ENCODE measurements around the gene PPP2R5C. TPM values are rescaled to one million over a fixed set of nuclear protein-coding genes. Genes with fewer than 3 reads are reported as not detected.

The PPP2R5C gene
- total RNA-seq, 4 donors from 2014 or later, result 63.3 to 113 (median 75.9) TPM

- Histone ChIP-seq H3K4me3 (no peak overlapping the region), H3K27ac (no peak overlapping the region), H3K4me1 (peaks cover 0 to 27% (median 9%) of the 10 kb centered on the region in 4 donors), H3K9me3 (no peaks in the 10 kb centered on the region), H3K36me3 (peaks cover 0 to 19% (median 0%) of the 10 kb centered on the region in 3 donors), H3K27me3 (no peaks in the 10 kb centered on the region)
- no peak for DNase-seq (ENCODE audit: low spot score in 2 of 2)
- 81 to 87% methylated on average over 17 of the region's 17 CpGs for WGBS, 2 donors
- no peak for TF ChIP-seq EP300 (IDR thresholded peaks at IDR 0.05)
- TF ChIP-seq, protein P1, sequence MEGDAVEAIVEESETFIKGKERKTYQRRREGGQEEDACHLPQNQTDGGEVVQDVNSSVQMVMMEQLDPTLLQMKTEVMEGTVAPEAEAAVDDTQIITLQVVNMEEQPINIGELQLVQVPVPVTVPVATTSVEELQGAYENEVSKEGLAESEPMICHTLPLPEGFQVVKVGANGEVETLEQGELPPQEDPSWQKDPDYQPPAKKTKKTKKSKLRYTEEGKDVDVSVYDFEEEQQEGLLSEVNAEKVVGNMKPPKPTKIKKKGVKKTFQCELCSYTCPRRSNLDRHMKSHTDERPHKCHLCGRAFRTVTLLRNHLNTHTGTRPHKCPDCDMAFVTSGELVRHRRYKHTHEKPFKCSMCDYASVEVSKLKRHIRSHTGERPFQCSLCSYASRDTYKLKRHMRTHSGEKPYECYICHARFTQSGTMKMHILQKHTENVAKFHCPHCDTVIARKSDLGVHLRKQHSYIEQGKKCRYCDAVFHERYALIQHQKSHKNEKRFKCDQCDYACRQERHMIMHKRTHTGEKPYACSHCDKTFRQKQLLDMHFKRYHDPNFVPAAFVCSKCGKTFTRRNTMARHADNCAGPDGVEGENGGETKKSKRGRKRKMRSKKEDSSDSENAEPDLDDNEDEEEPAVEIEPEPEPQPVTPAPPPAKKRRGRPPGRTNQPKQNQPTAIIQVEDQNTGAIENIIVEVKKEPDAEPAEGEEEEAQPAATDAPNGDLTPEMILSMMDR (IDR thresholded peaks at IDR 0.05), result no peak
- no peak for TF ChIP-seq POLR2A (IDR thresholded peaks at IDR 0.05)
Observed at GRCh38 chr14:101858791-101859537, 97.5 kb downstream of the PPP2R5C start.

DNA sequence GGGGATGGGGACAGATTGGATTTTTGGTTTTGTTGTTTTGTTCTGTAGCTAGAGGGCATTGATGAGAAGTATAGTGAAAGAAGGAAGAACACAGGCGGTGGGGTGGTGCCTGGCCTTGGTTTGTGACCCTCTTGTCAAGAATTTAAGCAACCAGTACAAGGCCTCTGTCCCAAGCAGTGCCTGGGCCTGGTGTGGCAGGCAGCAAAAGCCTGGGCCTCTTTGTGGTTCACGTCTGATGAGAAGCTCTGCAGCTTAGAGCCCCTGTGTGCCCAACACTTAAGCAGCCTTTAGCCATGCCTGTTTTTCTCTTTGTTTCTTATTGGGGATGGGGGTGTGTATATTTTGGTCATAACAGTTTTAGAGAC lies 98.0 kb downstream of the PPP2R5C start:
- Histone ChIP-seq H3K4me3 (no peak overlapping the region), H3K27ac (no peak overlapping the region), H3K36me3 (peaks cover 0 to 19% (median 0%) of the 10 kb centered on the region in 3 donors), H3K9me3 (no peaks in the 10 kb centered on the region), H3K27me3 (no peaks in the 10 kb centered on the region), H3K4me1 (peaks cover 0 to 21% (median 4%) of the 10 kb centered on the region in 4 donors)
- TF ChIP-seq EP300 (IDR thresholded peaks at IDR 0.05) (no peak), POLR2A (IDR thresholded peaks at IDR 0.05) (no peak)
- TF ChIP-seq, protein P1 (IDR thresholded peaks at IDR 0.05), result no peak
- no peak for DNase-seq (ENCODE audit: low spot score in 2 of 2)
- WGBS, 2 donors, result 79 to 90% methylated on average over 2 of the region's 2 CpGs

DNA sequence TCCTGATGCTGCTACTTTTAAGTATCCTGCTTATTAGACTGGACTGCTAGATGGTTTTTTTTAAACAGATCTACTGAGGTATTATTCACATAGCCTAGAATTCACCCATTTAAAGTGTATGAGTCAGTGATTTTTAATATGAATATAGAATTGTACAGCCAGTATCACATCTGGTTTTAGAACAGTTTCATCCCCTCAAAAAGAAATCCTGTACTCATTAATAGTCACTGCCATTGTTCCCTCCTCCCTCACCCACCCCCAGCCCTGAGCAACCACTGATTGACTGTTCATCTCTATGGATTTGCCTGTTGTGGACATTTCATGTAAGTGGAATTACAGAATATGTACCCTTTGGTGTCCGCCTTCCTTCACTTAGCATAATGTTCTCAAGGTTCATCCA lies 98.4 kb downstream of the PPP2R5C start:
- Histone ChIP-seq H3K4me1 (peaks cover 0 to 17% (median 1%) of the 10 kb centered on the region in 4 donors), H3K4me3 (no peak overlapping the region), H3K36me3 (peaks cover 0 to 19% (median 0%) of the 10 kb centered on the region in 3 donors), H3K9me3 (no peaks in the 10 kb centered on the region), H3K27ac (no peak overlapping the region), H3K27me3 (no peaks in the 10 kb centered on the region)
- 97 to 100% methylated on average over 1 of the region's 1 CpG for WGBS, 2 donors
- no peak for DNase-seq (ENCODE audit: low spot score in 2 of 2)
- TF ChIP-seq POLR2A (IDR thresholded peaks at IDR 0.05) (no peak), EP300 (IDR thresholded peaks at IDR 0.05) (no peak)
- TF ChIP-seq, protein P1 (IDR thresholded peaks at IDR 0.05), result no peak

GRCh38 chr14:101861464-101861863 lies 100.0 kb downstream of the PPP2R5C start:
- TF ChIP-seq, protein P1 (IDR thresholded peaks at IDR 0.05), result no peak
- TF ChIP-seq POLR2A (IDR thresholded peaks at IDR 0.05) (no peak), EP300 (IDR thresholded peaks at IDR 0.05) (no peak)
- Histone ChIP-seq H3K4me3 (no peak overlapping the region), H3K4me1 (peaks cover 0 to 4% (median 0%) of the 10 kb centered on the region in 4 donors), H3K27me3 (no peaks in the 10 kb centered on the region), H3K9me3 (no peaks in the 10 kb centered on the region), H3K36me3 (peaks cover 0 to 19% (median 0%) of the 10 kb centered on the region in 3 donors), H3K27ac (no peak overlapping the region)
- DNase-seq (ENCODE audit: low spot score in 2 of 2), result no peak
- 91 to 93% methylated on average over 6 of the region's 6 CpGs for WGBS, 2 donors

GRCh38 chr14:101862177-101862576 lies 100.7 kb downstream of the PPP2R5C start:
- Histone ChIP-seq H3K9me3 (no peaks in the 10 kb centered on the region), H3K27ac (no peak overlapping the region), H3K36me3 (peaks cover 0 to 16% (median 0%) of the 10 kb centered on the region in 3 donors), H3K4me1 (peaks cover 0 to 2% (median 0%) of the 10 kb centered on the region in 4 donors), H3K4me3 (no peak overlapping the region), H3K27me3 (no peaks in the 10 kb centered on the region)
- no peak for DNase-seq (ENCODE audit: low spot score in 2 of 2)
- WGBS, 2 donors, result 73 to 82% methylated on average over 4 of the region's 4 CpGs
- TF ChIP-seq, protein P1 (IDR thresholded peaks at IDR 0.05), result no peak
- no peak for TF ChIP-seq POLR2A (IDR thresholded peaks at IDR 0.05)
- TF ChIP-seq EP300 (IDR thresholded peaks at IDR 0.05), result no peak

All from tibial nerve (tissue), 4 donors.